Left lung (tissue), 10 donors: ENCODE data around the gene LILRB5. TPM values are rescaled to one million over a fixed set of nuclear protein-coding genes. Genes with fewer than 3 reads are reported as not detected.
"Not testable (repeated sequence)": the region's sequence is repeated elsewhere in the genome, so short reads cannot be mapped to it uniquely, and the experiment has no call there.

Experiments used
- ATAC-seq: fragments of 200-7000 bp; cut with Tn5 transposase; one replicate; pipeline ENCODE4 v1.9.1; 2020; ENCODE audit warnings: moderate library complexity
- DNase-seq, 4 donors: peaks; one replicate each; pipeline ENCODE4 v3.0.0-alpha.2; 2013 to 2020
- H3K27ac ChIP-seq, 2 donors: fragments of 200-600 bp; sonication (generic) in 1 of 2; one replicate each; pipeline versions ENCODE4 v1.5.0 to v1.8.0; 2020 to 2021
- H3K27me3 ChIP-seq, 2 donors: fragments of 200-600 bp; sonication (generic) in 1 of 2; one replicate each; pipeline versions ENCODE4 v1.5.0 to v1.8.0; 2020 to 2021
- H3K36me3 ChIP-seq, 2 donors: fragments of 200-600 bp; sonication (generic) in 1 of 2; one replicate each; pipeline versions ENCODE4 v1.5.0 to v1.8.0; 2020 to 2021
- H3K4me1 ChIP-seq, 2 donors: fragments of 200-600 bp; one replicate each; pipeline ENCODE4 v1.8.0; 2021
- H3K4me3 ChIP-seq, 2 donors: fragments of 200-600 bp; sonication (generic) in 1 of 2; one replicate each; pipeline versions ENCODE4 v1.5.0 to v1.8.0; 2020 to 2021; ENCODE audit warnings: mild to moderate bottlenecking in 1 of 2
- H3K9me3 ChIP-seq, 2 donors: fragments of 200-600 bp; sonication (generic) in 1 of 2; one replicate each; pipeline versions ENCODE4 v1.5.0 to v1.8.0; 2020 to 2021
- intact Hi-C, 2 donors: fragments of 100-400 bp; cut with DNase I; formaldehyde crosslinking; loops; one replicate each; pipeline versions ENCODE4 v1.11.2 to v1.14.2; 2022
- polyA plus RNA-seq, 6 donors: library from polyadenylated mRNA; unstranded; fragments of 120-200 nt; gene quantifications; one replicate each; pipeline ENCODE4 v1.2.1, GENCODE V29; 2013; ENCODE audit not compliant: insufficient read length in 6 of 6
- total RNA-seq, 2 donors: library from RNA; stranded (reverse); fragmentation: NEBNext Ultra II Directional; extraction: Animal tissue kit (Norgen Biotek cat#: 25700); gene quantifications; one replicate each; pipeline ENCODE4 v1.2.1, GENCODE V29; 2021
- TF ChIP-seq, protein P1 (sequence below), 2 donors: fragments of 200-600 bp; sonication (generic) in 1 of 2; IDR thresholded peaks; one replicate each; pipeline versions ENCODE4 v1.5.0 to v1.8.0; 2021; ENCODE audit warnings: antibody characterized with exemption in 2 of 2
- donor health status: DM: no; HTN: yes; CAD: no.
- donor health status: DM: no; HTN: no; CAD: no.

The LILRB5 gene
- total and polyA plus RNA-seq, 8 donors: 3.3 to 16.5 (median 4.7) TPM

DNA sequence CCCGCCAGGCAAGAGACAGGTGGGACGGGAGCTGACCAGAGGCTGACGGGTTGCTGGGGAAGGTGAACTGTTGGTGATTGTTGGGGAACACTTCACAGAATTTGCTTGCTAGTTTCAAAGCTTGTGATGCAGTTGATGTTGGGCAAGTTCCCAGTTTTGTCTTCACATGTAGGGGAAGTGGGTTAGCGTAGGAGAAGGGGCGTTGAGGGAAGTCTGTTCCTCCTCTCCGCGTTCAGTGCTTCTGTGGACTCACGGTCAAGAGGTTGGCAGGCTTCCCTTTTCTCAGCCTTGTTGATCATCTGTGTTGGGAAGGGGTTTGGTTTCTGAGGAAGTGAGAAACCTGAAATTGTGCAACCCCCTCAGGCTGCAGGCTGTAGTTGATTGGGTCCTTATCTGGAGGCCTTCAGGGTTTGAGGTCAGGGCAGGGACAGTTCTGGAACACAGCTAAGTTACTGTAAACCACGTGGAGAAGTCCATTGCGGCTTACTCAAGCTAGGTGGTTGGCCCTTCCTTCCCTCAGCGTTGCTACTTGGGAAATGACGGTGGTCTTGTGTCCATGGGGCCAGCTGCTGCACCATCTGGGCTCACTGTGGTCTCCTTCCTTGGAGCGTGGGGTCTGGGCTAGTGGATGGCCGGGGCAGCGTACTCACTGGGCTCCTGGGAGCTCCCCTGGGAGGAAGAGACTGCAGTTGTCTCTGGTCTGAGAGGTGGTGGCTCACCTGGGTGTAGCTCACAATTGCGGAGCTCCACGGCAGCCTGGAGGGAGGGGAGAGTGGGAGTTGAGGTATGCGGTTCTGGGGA is 48.9 kb downstream of the LILRB5 start:
- TF ChIP-seq, protein P1, sequence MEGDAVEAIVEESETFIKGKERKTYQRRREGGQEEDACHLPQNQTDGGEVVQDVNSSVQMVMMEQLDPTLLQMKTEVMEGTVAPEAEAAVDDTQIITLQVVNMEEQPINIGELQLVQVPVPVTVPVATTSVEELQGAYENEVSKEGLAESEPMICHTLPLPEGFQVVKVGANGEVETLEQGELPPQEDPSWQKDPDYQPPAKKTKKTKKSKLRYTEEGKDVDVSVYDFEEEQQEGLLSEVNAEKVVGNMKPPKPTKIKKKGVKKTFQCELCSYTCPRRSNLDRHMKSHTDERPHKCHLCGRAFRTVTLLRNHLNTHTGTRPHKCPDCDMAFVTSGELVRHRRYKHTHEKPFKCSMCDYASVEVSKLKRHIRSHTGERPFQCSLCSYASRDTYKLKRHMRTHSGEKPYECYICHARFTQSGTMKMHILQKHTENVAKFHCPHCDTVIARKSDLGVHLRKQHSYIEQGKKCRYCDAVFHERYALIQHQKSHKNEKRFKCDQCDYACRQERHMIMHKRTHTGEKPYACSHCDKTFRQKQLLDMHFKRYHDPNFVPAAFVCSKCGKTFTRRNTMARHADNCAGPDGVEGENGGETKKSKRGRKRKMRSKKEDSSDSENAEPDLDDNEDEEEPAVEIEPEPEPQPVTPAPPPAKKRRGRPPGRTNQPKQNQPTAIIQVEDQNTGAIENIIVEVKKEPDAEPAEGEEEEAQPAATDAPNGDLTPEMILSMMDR (IDR thresholded peaks at IDR 0.05): no peak
- ATAC-seq: peak; percentile 58
- intact Hi-C loops: no loop called here
- peak overlapping the region; percentile 90 to 97 for H3K27ac ChIP-seq
- H3K9me3 ChIP-seq: no peaks in the 10 kb centered on the region
- H3K36me3 ChIP-seq: peaks cover 3 to 56% of the 10 kb centered on the region in 2 donors
- H3K4me1 ChIP-seq: peaks cover 76 to 97% of the 10 kb centered on the region in 2 donors
- peak overlapping the region in 1 of 2 donors; percentile 90 for H3K4me3 ChIP-seq
- DNase-seq: peak; percentile 61 to 92 (median 85)
- H3K27me3 ChIP-seq: no peaks in the 10 kb centered on the region

DNA sequence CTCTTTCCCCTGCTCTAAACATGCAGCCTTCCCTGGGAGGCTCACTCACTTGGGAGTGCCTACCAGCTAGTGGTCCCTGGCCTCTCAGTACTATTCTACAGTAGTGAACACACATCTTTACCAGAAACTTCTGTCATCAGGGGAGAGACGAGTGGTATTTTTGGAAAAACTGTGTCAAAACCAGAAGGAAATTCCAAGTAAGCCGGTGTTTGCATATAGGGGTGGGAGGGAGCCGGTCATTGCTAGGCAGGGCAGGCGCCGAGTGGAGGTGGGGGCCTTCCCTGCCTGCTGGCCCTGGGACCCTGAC is 49.4 kb downstream of the LILRB5 start:
- TF ChIP-seq, protein P1 (IDR thresholded peaks at IDR 0.05): no peak
- intact Hi-C loops: no loop called here
- Histone ChIP-seq H3K9me3 (no peaks in the 10 kb centered on the region), H3K36me3 (peaks cover 3 to 62% of the 10 kb centered on the region in 2 donors), H3K27me3 (no peaks in the 10 kb centered on the region), H3K27ac (peak overlapping the region; percentile 90 to 97), H3K4me1 (peaks cover 82 to 98% of the 10 kb centered on the region in 2 donors), H3K4me3 (peak overlapping the region in 1 of 2 donors; percentile 90)
- DNase-seq (peak in 1 of 4 donors; percentile 85), ATAC-seq (no peak)

DNA sequence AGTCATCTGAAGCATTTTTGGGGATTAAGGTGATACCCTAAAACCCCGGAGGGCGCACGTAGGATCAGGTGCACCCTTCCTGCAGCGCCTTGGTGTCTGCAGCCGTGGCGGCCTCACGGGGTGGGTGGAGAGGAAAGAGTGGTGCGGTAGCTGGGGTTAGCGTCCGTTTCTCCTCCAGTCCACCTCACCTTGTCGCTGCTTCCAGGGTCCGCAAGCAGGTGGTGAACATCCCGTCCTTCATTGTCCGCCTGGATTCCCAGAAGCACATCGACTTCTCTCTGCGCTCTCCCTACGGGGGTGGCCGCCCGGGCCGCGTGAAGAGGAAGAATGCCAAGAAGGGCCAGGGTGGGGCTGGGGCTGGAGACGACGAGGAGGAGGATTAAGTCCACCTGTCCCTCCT is 49.9 kb downstream of the LILRB5 start:
- Histone ChIP-seq H3K27ac (peak overlapping the region; percentile 90 to 97), H3K4me3 (peak overlapping the region in 1 of 2 donors; percentile 90), H3K36me3 (peaks cover 3 to 66% of the 10 kb centered on the region in 2 donors), H3K4me1 (peaks cover 86 to 98% of the 10 kb centered on the region in 2 donors)
- H3K27me3 ChIP-seq, H3K9me3 ChIP-seq, ATAC-seq, intact Hi-C loops: not testable (repeated sequence)
- peak in 1 of 4 donors; percentile 90 for DNase-seq

DNA sequence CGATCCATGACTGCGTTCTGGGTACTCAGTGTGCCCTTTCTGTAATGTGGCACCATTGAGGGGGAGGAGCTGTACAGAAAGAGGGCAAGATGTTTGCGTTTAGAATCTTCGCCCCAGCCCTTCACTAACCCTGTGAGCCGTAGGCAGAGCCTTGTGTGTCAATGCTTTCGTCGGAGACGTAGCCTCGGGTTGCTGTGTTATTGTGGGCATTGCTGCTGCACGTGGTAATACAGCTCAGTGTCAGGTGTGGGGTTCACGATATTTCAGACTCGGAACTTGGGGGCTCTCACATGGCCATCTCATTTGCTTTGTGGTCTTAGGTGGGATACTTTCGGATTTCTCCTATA is 50.3 kb downstream of the LILRB5 start:
- Histone ChIP-seq H3K9me3 (no peaks in the 10 kb centered on the region), H3K4me3 (peak overlapping the region in 1 of 2 donors; percentile 90), H3K27ac (peak overlapping the region; percentile 90 to 97), H3K27me3 (no peaks in the 10 kb centered on the region), H3K4me1 (peaks cover 90 to 98% of the 10 kb centered on the region in 2 donors), H3K36me3 (peaks cover 3 to 70% of the 10 kb centered on the region in 2 donors)
- intact Hi-C loops: no loop called here
- TF ChIP-seq, protein P1 (IDR thresholded peaks at IDR 0.05): no peak
- ATAC-seq (no peak), DNase-seq (no peak)

DNA sequence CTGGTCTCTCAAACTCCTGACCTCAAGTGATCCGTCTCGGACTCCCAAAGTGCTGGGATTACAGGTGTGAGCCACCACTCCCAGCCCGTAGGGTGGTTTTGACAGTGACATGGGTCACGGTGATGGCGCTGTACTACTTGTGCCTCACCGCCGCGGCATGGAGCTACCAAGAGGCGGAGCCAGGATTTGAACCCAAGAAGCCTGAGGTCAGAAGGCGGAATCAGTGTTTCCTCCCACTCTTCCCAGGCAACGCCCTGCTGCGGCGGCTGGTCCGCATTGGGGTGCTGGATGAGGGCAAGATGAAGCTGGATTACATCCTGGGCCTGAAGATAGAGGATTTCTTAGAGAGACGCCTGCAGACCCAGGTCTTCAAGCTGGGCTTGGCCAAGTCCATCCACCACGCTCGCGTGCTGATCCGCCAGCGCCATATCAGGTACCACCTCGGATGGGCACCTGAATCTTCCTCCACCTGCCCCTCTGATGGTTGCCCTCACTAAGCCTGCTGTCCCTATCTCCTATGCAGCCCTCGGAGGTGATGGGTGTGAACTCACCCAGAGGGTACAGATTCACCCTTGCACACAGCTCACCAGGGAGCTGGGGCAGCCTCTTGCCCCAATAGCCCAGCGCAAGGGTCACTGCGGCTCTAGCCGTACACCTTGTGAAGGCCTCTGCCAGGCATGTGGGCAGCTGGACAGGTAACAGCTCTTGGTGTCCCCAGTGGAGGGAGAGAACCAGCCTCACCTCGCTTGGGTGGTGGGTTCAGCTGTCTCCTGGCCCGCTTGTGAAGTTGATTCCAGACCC is 50.8 kb downstream of the LILRB5 start:
- Histone ChIP-seq H3K27ac (peak overlapping the region; percentile 90 to 97), H3K9me3 (no peaks in the 10 kb centered on the region), H3K4me1 (peaks cover 94 to 97% of the 10 kb centered on the region in 2 donors), H3K27me3 (no peaks in the 10 kb centered on the region), H3K4me3 (peak overlapping the region in 1 of 2 donors; percentile 90), H3K36me3 (peaks cover 3 to 76% of the 10 kb centered on the region in 2 donors)
- peak in 2 of 4 donors; percentile 60 to 77 for DNase-seq
- intact Hi-C loops: no loop called here
- TF ChIP-seq, protein P1 (IDR thresholded peaks at IDR 0.05): no peak
- ATAC-seq: no peak
